ENCODE results near the gene WNK2.

DNA sequence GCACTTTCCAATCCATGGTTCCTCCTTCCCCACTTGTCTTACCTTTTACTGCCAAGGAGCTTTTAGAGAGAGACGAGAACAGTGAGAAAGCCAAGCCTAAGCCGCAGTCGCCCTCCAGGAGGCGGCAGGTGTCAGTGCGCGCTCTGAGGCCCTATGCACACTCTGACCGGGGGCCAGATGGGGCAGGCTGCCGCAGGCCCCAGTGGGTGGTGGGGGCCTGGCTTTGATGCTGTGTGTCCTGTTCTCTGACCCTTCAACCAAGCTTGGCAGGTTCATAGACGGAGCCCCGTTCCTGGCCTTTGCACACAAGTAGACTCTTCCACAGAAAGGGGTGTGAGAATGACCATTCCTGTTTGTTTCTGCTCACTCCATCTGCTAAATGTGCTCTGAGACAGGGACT, 77.3 kb downstream of the WNK2 start:
- TF ChIP-seq POLR2AphosphoS5 (IDR thresholded peaks at IDR 0.05; ENCODE audit: borderline replicate concordance, low read depth, low read length): no peak
- TF ChIP-seq FOXP2 (optimal IDR thresholded peaks at IDR 0.05; ENCODE audit: control extremely low read depth, extremely low read length, insufficient read depth): no peak
